SH-SY5Y (cell line): Measurements from ENCODE around the gene ITCH.

Source experiments
- GATA2 ChIP-seq: IDR thresholded peaks from 2 replicates; pipeline ENCODE4 v1.6.1; 2011; ENCODE audit warnings: mild to moderate bottlenecking, low read depth, low read length
- GATA3 ChIP-seq: IDR thresholded peaks from 2 replicates; pipeline ENCODE4 v1.6.1; 2011; ENCODE audit warnings: low read depth, mild to moderate bottlenecking, low read length, moderate library complexity

DNA sequence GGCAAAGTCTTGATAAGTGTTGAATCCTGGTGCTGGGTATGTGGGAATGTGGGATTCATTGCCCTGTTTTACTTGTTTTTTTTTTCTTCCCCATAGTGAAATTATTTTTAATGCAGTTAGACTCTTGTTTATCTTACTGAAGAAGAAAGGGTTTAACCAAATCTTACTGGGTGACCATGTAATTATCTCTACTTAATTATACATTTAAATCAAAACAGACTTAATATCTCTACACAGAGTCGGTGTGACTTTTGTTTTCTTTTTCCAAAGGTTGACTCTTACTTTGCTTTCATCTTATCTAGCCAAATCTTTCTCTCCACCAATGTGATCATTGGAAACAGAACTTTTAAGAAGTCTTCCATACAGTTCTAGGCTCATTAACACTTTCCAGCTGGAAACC is 85.4 kb downstream of the ITCH start:
- no peak for TF ChIP-seq GATA3
- no peak for TF ChIP-seq GATA2
